Measurements from ENCODE around the gene KNSTRN.

DNA sequence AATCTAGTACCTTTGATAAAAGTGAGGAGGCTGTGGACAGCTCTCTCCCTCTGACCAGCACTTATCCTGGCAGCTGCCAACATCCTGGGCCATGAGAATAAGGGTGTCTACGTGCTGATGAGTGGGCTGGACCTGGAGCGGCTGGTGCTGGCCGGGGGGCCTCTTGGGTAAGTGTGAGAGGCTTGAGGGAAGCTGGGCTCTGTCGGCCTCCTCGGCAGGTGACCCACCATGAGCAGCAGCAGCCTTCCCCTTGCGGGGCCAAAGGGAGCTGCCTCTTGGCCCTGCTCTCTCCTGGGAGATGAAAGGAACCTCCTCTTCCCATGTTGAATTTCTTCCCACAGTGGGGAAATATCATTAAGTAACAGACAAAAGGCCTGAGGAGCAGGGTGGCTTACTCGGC is 32.3 kb downstream of the KNSTRN start:
- TF ChIP-seq JUNB (IDR thresholded peaks at IDR 0.05; ENCODE audit: unreplicated experiment) (no peak), POLR2AphosphoS5 (IDR thresholded peaks at IDR 0.05; ENCODE audit: low read depth) (no peak)
- TF ChIP-seq, protein P1, sequence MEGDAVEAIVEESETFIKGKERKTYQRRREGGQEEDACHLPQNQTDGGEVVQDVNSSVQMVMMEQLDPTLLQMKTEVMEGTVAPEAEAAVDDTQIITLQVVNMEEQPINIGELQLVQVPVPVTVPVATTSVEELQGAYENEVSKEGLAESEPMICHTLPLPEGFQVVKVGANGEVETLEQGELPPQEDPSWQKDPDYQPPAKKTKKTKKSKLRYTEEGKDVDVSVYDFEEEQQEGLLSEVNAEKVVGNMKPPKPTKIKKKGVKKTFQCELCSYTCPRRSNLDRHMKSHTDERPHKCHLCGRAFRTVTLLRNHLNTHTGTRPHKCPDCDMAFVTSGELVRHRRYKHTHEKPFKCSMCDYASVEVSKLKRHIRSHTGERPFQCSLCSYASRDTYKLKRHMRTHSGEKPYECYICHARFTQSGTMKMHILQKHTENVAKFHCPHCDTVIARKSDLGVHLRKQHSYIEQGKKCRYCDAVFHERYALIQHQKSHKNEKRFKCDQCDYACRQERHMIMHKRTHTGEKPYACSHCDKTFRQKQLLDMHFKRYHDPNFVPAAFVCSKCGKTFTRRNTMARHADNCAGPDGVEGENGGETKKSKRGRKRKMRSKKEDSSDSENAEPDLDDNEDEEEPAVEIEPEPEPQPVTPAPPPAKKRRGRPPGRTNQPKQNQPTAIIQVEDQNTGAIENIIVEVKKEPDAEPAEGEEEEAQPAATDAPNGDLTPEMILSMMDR (conservative IDR thresholded peaks at IDR 0.05; ENCODE audit: low read depth in 2 of 2) = no peak

Data from GM23338 (cell line).